MM.1S (cell line): ENCODE results near the gene MAGI2.

Experiments
- EZH2phosphoT487 ChIP-seq: fragments of 300-600 bp; sonication (generic); IDR thresholded peaks from 2 replicates; pipeline ENCODE4 v1.6.1; 2018; ENCODE audit warnings: antibody characterized with exemption, low read length
- TF ChIP-seq, protein P1 (sequence below): fragments of 300-600 bp; sonication (generic); IDR thresholded peaks from 2 replicates; pipeline ENCODE4 v1.5.1; 2016; ENCODE audit warnings: antibody characterized with exemption, low read length, mixed read lengths

DNA sequence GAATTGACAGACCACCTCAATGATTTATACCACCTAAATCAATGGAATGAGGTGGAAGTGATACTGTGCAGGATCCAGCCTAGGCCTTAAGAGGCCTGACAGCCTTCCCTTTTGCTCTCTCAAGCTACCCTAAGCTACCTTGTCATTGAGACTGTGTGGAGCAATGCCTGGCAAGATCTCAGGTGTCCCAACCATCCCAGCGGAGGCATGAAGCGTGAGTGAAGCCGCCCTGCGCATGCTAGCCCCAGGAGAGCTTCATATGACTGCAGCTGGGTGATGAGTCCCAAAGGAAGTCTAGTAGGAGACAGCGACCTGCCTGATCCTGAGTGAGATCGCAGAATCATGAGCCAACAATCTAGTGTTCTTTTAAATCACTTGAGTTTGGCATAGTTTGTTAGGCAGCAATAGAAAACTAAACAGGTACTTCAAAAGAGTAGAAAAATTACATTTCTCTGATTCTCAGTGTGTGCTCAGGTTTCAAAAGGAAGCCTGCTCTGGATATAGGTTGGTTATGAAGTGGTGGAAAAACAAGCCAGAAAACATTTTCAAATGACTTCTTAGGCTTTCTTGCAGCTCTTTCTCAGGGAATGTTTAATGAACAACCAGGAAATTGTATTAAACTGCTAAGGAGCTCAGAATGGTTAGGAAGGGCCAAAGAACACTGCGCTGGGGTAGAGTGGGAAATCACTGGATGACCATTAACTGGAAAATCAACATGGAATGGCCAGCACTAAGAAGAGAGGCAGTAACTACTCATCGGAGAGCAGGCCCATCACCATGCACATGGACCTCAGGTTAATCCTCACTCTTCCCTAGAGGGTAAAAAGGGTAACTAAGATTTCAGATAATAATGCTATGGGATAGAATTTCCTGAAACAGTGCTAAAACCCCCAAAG is 1119.7 kb downstream of the MAGI2 start:
- TF ChIP-seq, protein P1, sequence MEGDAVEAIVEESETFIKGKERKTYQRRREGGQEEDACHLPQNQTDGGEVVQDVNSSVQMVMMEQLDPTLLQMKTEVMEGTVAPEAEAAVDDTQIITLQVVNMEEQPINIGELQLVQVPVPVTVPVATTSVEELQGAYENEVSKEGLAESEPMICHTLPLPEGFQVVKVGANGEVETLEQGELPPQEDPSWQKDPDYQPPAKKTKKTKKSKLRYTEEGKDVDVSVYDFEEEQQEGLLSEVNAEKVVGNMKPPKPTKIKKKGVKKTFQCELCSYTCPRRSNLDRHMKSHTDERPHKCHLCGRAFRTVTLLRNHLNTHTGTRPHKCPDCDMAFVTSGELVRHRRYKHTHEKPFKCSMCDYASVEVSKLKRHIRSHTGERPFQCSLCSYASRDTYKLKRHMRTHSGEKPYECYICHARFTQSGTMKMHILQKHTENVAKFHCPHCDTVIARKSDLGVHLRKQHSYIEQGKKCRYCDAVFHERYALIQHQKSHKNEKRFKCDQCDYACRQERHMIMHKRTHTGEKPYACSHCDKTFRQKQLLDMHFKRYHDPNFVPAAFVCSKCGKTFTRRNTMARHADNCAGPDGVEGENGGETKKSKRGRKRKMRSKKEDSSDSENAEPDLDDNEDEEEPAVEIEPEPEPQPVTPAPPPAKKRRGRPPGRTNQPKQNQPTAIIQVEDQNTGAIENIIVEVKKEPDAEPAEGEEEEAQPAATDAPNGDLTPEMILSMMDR, result no peak
- no peak for TF ChIP-seq EZH2phosphoT487
